Uterus (tissue), 4 donors: ENCODE results near the gene UBR2. TPM values are rescaled to one million over a fixed set of nuclear protein-coding genes. Genes with fewer than 3 reads are reported as not detected.

Experiments
- DNase-seq, 2 donors: peaks; one replicate each; pipeline ENCODE4 v3.0.0-alpha.2; 2019 to 2020
- H3K27ac ChIP-seq, 2 donors: fragments of 200-600 bp; sonication (generic); 1 replicate in 1 of 2; 2 replicates in 1 of 2; pipeline ENCODE4 v1.5.1; 2016 to 2018
- H3K27me3 ChIP-seq, 2 donors: fragments of 200-600 bp; sonication (generic); one replicate each; pipeline ENCODE4 v1.5.1; 2018 to 2019; ENCODE audit warnings: control low read depth in 1 of 2
- H3K36me3 ChIP-seq, 2 donors: fragments of 200-600 bp; sonication (generic); one replicate each; pipeline ENCODE4 v1.5.1; 2019; ENCODE audit warnings: control low read depth in 1 of 2
- H3K4me1 ChIP-seq, 2 donors: fragments of 200-600 bp; sonication (generic); one replicate each; pipeline ENCODE4 v1.5.1; 2018 to 2019; ENCODE audit warnings: control low read depth in 1 of 2
- H3K4me3 ChIP-seq, 2 donors: fragments of 200-600 bp; sonication (generic); 1 replicate in 1 of 2; 2 replicates in 1 of 2; pipeline ENCODE4 v1.5.1; 2018 to 2019; ENCODE audit warnings: mild to moderate bottlenecking in 1 of 2
- H3K9me3 ChIP-seq, 2 donors: fragments of 200-600 bp; sonication (generic); one replicate each; pipeline ENCODE4 v1.5.1; 2019; ENCODE audit warnings: control low read depth in 1 of 2
- CTCF ChIP-seq, 4 experiments: fragments of 200-600 bp in 2 of 4; fragments of 450-650 bp in 2 of 4; sonication (generic) in 2 of 4; IDR thresholded peaks; one replicate each; pipeline ENCODE4 v1.5.1; 2016 to 2019; ENCODE audit warnings: antibody characterized with exemption in 4 of 4, mild to moderate bottlenecking in 2 of 4, moderate library complexity in 1 of 4
- POLR2A ChIP-seq, 2 donors: fragments of 450-650 bp; IDR thresholded peaks; one replicate each; pipeline ENCODE4 v1.6.1; 2016; ENCODE audit warnings: antibody characterized with exemption in 2 of 2, mild to moderate bottlenecking in 1 of 2, moderate library complexity in 1 of 2
- intact Hi-C: fragments of 100-400 bp; cut with DNase I; formaldehyde crosslinking; loops from one replicate; pipeline ENCODE4 v1.15.1; 2023; ENCODE audit warnings: low total_unique reads
- total RNA-seq, 4 donors: library from RNA; depleted of rRNA in 3 of 4; stranded (reverse); fragments of >200 nt in 3 of 4; gene quantifications; one replicate each; pipeline versions ENCODE4 v1.1.0 to v1.2.4, GENCODE V29; 2014 to 2023
- donor health status: DM: yes; HTN: yes; CAD: no.

Gene UBR2
- total RNA-seq, 4 donors from 2014 or later: 13.2 to 44.2 (median 29.5) TPM

- no peak overlapping the region for H3K27ac ChIP-seq
- intact Hi-C loops: no loop called here
- no peaks in the 10 kb centered on the region for H3K9me3 ChIP-seq
- H3K27me3 ChIP-seq: no peaks in the 10 kb centered on the region
- H3K4me1 ChIP-seq: no peaks in the 10 kb centered on the region
- TF ChIP-seq POLR2A (IDR thresholded peaks at IDR 0.05) (no peak), CTCF (IDR thresholded peaks at IDR 0.05) (no peak)
- no peak overlapping the region for H3K4me3 ChIP-seq
- H3K36me3 ChIP-seq: no peaks in the 10 kb centered on the region
- no peak for DNase-seq
Measured at GRCh38 chr6:42618686-42619085, 54.9 kb downstream of the UBR2 start.

- H3K36me3 ChIP-seq: no peaks in the 10 kb centered on the region
- H3K4me1 ChIP-seq: no peaks in the 10 kb centered on the region
- DNase-seq: no peak
- no peaks in the 10 kb centered on the region for H3K9me3 ChIP-seq
- no peak overlapping the region for H3K4me3 ChIP-seq
- no peak overlapping the region for H3K27ac ChIP-seq
- no peak for TF ChIP-seq POLR2A (IDR thresholded peaks at IDR 0.05)
- no peak for TF ChIP-seq CTCF (IDR thresholded peaks at IDR 0.05)
- intact Hi-C loops: no loop called here
- no peaks in the 10 kb centered on the region for H3K27me3 ChIP-seq
Measured at GRCh38 chr6:42619963-42620362, 56.1 kb downstream of the UBR2 start.

GRCh38 chr6:42624601-42625000 lies 60.8 kb downstream of the UBR2 start:
- no peaks in the 10 kb centered on the region for H3K9me3 ChIP-seq
- intact Hi-C loops: no loop called here
- no peak for TF ChIP-seq POLR2A (IDR thresholded peaks at IDR 0.05)
- no peak for TF ChIP-seq CTCF (IDR thresholded peaks at IDR 0.05)
- no peak overlapping the region for H3K27ac ChIP-seq
- DNase-seq: no peak
- no peak overlapping the region for H3K4me3 ChIP-seq
- no peaks in the 10 kb centered on the region for H3K27me3 ChIP-seq
- no peaks in the 10 kb centered on the region for H3K36me3 ChIP-seq
- no peaks in the 10 kb centered on the region for H3K4me1 ChIP-seq

GRCh38 chr6:42627044-42627443 lies 63.2 kb downstream of the UBR2 start:
- H3K4me3 ChIP-seq: no peak overlapping the region
- H3K36me3 ChIP-seq: no peaks in the 10 kb centered on the region
- H3K9me3 ChIP-seq: no peaks in the 10 kb centered on the region
- H3K27ac ChIP-seq: no peak overlapping the region
- no peaks in the 10 kb centered on the region for H3K4me1 ChIP-seq
- H3K27me3 ChIP-seq: no peaks in the 10 kb centered on the region
- TF ChIP-seq POLR2A (IDR thresholded peaks at IDR 0.05) (no peak), CTCF (IDR thresholded peaks at IDR 0.05) (no peak)
- no peak for DNase-seq
- intact Hi-C loops: no loop called here

- Histone ChIP-seq H3K4me1 (no peaks in the 10 kb centered on the region), H3K4me3 (no peak overlapping the region), H3K36me3 (no peaks in the 10 kb centered on the region), H3K27ac (no peak overlapping the region), H3K9me3 (no peaks in the 10 kb centered on the region), H3K27me3 (no peaks in the 10 kb centered on the region)
- intact Hi-C loops: no loop called here
- no peak for DNase-seq
- no peak for TF ChIP-seq CTCF (IDR thresholded peaks at IDR 0.05)
- TF ChIP-seq POLR2A (IDR thresholded peaks at IDR 0.05): no peak
Measured at GRCh38 chr6:42627674-42628073, 63.8 kb downstream of the UBR2 start.
